ENCODE data around the gene SRD5A2. TPM values are rescaled to one million over a fixed set of nuclear protein-coding genes. Genes with fewer than 3 reads are reported as not detected.

SRD5A2 gene
- total and polyA plus RNA-seq, 2 of the 8 experiments (the other 6 are each of a cell fraction or from before 2014, with no cell fraction given): 0.02 TPM; not detected in 1

DNA sequence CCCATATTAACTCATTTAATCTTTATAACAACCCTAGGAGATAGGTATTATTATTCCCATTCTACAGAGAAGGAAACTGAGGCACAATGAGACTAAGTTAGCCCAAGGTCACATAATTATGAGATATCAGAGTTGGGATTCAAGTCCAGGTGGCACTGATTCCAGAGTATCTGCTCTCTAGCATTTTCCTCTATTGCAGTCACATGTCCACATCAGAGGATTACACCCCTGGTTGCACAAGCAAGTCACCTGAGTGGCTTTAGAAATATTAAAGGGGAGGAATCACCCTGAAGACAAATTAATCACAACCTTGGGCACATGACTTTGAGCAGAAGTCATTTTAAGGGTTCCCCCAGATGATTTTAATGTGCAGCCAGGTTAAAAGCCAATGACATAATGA lies 23.8 kb downstream of the SRD5A2 start:
- Histone ChIP-seq H3K27me3 (replicated peaks in 1 of 4; ENCODE audit: control insufficient read depth in 3 of 4, extremely low read depth in 1 of 4, insufficient read depth in 3 of 4, low read length in 3 of 4) (no peaks in the 10 kb centered on the region), H3K27ac (ENCODE audit: low read depth, low read length) (no peak overlapping the region), H2BK120ac (replicated peaks; ENCODE audit: low read depth, low read length) (no peak overlapping the region), H2BK20ac (ENCODE audit: low read length) (no peak overlapping the region), H3K4me2 (ENCODE audit: insufficient read depth in 1 of 2, low read depth in 2 of 2, low read length in 2 of 2) (no peak overlapping the region), H2BK15ac (ENCODE audit: low read length) (no peak overlapping the region), H3K9ac (replicated peaks in 1 of 4; ENCODE audit: extremely low read depth in 1 of 4, low read depth in 3 of 4, low read length in 3 of 4) (no peak overlapping the region), H4K5ac (ENCODE audit: insufficient read length, low read depth, low read length) (no peak overlapping the region), H2AK5ac (ENCODE audit: low read depth, low read length) (no peak overlapping the region), H3K23me2 (ENCODE audit: low read depth, low read length) (peaks cover 2% of the 10 kb centered on the region; the same call in 1 of the 2 replicates), H3K9me3 (ENCODE audit: insufficient read depth in 2 of 2, low read depth in 1 of 2, low read length in 1 of 2) (peaks cover 34 to 78% of the 10 kb centered on the region in 2 experiments), H4K8ac (ENCODE audit: extremely low read depth, insufficient read depth, low read length) (no peak overlapping the region), H3K79me1 (ENCODE audit: low read depth, low read length) (no peaks in the 10 kb centered on the region), H3K14ac (ENCODE audit: insufficient read length) (no peak overlapping the region), H3K18ac (ENCODE audit: extremely low read depth, low read length) (no peak overlapping the region), H3K4me3 (ENCODE audit: extremely low read depth in 1 of 4, insufficient read depth in 2 of 4, low read depth in 3 of 4, low read length in 4 of 4) (no peak overlapping the region), H3K4ac (replicated peaks; ENCODE audit: insufficient read length, low read depth, low read length) (no peak overlapping the region), H4K20me1 (replicated peaks in 1 of 2; ENCODE audit: control insufficient read depth in 1 of 2, insufficient read depth in 2 of 2, low read length in 2 of 2) (no peaks in the 10 kb centered on the region), H4K91ac (replicated peaks; ENCODE audit: insufficient read length, low read length) (no peak overlapping the region), H3K56ac (replicated peaks; ENCODE audit: insufficient read length, low read depth, low read length) (no peak overlapping the region), H3K4me1 (replicated peaks in 1 of 4; ENCODE audit: control insufficient read depth in 3 of 4, insufficient read depth in 4 of 4, low read length in 3 of 4) (no peaks in the 10 kb centered on the region), H3K23ac (ENCODE audit: insufficient read length) (no peak overlapping the region), H3K79me2 (ENCODE audit: control insufficient read depth in 1 of 2, insufficient read depth in 2 of 2, low read length in 2 of 2) (no peaks in the 10 kb centered on the region), H3K36me3 (ENCODE audit: control insufficient read depth in 2 of 4, insufficient read depth in 4 of 4, low read length in 3 of 4) (no peaks in the 10 kb centered on the region; a peak in 1 of 8 replicates), H2BK12ac (ENCODE audit: low read depth, low read length) (no peak overlapping the region), H2AFZ (ENCODE audit: low read length) (no peak overlapping the region), H2BK5ac (ENCODE audit: low read depth, low read length) (no peak overlapping the region)
- ChIA-PET CTCF (ENCODE audit: partially characterized antibody) (no interaction called here), POLR2A (ENCODE audit: partially characterized antibody) (no interaction called here)
- no peak for FAIRE-seq
- TF ChIP-seq, protein P1, sequence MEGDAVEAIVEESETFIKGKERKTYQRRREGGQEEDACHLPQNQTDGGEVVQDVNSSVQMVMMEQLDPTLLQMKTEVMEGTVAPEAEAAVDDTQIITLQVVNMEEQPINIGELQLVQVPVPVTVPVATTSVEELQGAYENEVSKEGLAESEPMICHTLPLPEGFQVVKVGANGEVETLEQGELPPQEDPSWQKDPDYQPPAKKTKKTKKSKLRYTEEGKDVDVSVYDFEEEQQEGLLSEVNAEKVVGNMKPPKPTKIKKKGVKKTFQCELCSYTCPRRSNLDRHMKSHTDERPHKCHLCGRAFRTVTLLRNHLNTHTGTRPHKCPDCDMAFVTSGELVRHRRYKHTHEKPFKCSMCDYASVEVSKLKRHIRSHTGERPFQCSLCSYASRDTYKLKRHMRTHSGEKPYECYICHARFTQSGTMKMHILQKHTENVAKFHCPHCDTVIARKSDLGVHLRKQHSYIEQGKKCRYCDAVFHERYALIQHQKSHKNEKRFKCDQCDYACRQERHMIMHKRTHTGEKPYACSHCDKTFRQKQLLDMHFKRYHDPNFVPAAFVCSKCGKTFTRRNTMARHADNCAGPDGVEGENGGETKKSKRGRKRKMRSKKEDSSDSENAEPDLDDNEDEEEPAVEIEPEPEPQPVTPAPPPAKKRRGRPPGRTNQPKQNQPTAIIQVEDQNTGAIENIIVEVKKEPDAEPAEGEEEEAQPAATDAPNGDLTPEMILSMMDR (IDR thresholded peaks at IDR 0.05; ENCODE audit: control extremely low read depth in 1 of 3, insufficient read depth in 1 of 3, low read depth in 1 of 3, low read length in 3 of 3): no peak
- TF ChIP-seq SP1 (IDR thresholded peaks at IDR 0.05; ENCODE audit: low read depth, low read length): no peak
- no peak for DNase-seq (ENCODE audit: low read depth in 1 of 2, low spot score in 2 of 2)

All from H1 (cell line).